GM10266 (cell line): ENCODE measurements around the gene ABCC2.
"Not testable (repeated sequence)": the region's sequence is repeated elsewhere in the genome, so short reads cannot be mapped to it uniquely, and the experiment has no call there.

Experiments used
- DNase-seq: peaks from one replicate; pipeline ENCODE4 v3.0.0; 2012; ENCODE audit errors: extremely low spot score
- TF ChIP-seq, protein P1 (sequence below): IDR thresholded peaks from 2 replicates; pipeline ENCODE4 v1.5.1; 2012; ENCODE audit warnings: mild to moderate bottlenecking, low read depth; ENCODE audit not compliant: control insufficient read depth, insufficient read depth; ENCODE audit errors: missing control alignments

ABCC2 gene

GRCh38 chr10:99782447-99783286 lies at the start of gene ABCC2:
Gene ABCC2 (plus strand): TSS chr10:99782640. CDS start chr10:99782845, 205 bp downstream.
- TF ChIP-seq, protein P1, sequence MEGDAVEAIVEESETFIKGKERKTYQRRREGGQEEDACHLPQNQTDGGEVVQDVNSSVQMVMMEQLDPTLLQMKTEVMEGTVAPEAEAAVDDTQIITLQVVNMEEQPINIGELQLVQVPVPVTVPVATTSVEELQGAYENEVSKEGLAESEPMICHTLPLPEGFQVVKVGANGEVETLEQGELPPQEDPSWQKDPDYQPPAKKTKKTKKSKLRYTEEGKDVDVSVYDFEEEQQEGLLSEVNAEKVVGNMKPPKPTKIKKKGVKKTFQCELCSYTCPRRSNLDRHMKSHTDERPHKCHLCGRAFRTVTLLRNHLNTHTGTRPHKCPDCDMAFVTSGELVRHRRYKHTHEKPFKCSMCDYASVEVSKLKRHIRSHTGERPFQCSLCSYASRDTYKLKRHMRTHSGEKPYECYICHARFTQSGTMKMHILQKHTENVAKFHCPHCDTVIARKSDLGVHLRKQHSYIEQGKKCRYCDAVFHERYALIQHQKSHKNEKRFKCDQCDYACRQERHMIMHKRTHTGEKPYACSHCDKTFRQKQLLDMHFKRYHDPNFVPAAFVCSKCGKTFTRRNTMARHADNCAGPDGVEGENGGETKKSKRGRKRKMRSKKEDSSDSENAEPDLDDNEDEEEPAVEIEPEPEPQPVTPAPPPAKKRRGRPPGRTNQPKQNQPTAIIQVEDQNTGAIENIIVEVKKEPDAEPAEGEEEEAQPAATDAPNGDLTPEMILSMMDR: no peak
- DNase-seq: no peak

DNA sequence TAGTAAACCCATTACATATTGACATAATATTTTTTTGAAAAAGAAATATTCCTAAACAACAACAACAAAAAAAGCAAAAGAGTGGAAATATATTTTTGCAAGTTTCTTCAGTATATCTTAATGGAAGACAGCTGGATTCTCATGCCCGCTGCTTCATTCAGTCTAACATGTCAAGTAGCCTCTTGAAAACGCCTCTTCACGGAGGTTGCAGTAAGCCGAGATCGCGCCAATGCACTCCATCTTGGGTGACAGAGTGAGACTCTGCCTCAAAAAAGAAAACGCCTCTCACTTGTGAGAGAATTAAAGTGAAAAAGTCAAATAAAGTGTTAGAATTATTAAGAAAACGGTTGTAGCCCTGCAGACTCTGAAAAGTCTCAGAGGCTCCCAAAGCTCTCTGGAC lies 49.1 kb upstream of the ABCC2 start:
- no peak for DNase-seq
- TF ChIP-seq, protein P1: no peak

DNA sequence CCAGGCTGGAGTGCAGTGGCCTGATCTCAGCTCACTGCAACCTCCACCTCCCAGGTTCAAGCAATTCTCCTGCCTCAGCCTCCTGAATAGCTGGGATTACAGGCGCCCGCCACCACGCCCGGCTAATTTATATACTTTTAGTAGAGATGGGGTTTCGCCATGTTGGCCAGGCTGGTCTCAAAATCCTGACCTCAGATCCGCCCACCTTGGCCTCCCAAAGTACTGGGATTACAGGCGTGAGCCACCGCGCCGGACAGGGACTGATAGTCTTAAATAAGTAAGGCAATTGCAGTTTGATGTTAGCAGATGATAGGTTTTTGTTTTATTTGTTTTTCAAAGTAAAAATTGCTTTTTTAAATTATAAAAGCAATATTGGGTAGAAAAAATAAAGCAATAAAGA lies 48.3 kb upstream of the ABCC2 start:
- DNase-seq: not testable (repeated sequence)

GRCh38 chr10:99740260-99740659 lies 42.2 kb upstream of the ABCC2 start:
- TF ChIP-seq, protein P1: no peak
- DNase-seq: no peak

DNA sequence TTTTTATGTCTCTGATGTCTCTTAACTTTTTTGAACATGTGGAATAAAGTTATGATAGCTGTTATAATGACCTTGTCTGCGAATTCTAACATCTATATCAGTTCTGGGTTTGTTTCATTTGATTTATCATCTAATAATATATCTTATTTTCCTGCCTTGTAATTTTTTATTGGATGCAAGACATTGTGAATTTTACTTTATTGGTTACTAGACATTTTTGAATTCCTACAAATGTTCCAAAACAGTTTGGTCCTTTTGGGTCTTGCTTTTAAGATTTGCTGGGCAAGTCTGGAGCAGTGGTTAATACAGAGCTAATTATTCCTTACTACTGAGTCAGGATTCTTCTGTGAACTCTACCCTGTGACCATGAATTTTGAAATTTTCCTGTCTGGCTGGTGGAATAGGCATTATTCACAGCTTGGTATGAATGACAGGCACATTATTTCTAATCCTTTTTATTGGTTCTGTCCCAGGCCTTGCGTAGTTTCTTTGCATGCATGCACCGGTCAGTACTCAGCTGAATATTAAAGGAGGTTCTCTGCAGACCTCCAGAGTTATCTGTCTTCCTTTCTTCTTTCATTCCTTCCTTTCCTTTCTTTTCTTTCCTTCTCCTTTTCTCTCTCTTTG lies 41.4 kb upstream of the ABCC2 start:
- TF ChIP-seq, protein P1: no peak
- no peak for DNase-seq

- DNase-seq: no peak
- TF ChIP-seq, protein P1: no peak
Measured at GRCh38 chr10:99742254-99742653, 40.2 kb upstream of the ABCC2 start.

DNA sequence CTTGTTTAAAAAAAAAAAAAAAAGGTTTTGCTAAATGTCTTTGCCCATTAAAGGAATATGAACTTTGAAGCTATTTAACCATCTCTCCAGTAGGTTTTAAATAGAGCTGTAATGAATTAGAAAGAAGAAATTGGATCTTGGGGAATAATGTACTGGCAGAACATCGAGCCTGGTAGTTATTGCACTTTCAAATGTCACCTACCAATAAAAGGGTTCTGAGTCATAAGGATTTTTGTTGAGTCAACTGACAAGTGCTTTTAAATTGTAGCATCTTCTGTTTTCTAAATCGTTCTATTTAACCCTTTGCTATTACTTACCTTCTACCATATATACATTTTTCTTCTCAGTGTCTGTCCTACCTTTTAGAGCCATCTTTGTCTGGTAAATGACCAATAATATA lies 39.7 kb upstream of the ABCC2 start:
- DNase-seq: no peak
- TF ChIP-seq, protein P1: no peak
